ENCODE measurements around the gene AFMID.

The AFMID gene

DNA sequence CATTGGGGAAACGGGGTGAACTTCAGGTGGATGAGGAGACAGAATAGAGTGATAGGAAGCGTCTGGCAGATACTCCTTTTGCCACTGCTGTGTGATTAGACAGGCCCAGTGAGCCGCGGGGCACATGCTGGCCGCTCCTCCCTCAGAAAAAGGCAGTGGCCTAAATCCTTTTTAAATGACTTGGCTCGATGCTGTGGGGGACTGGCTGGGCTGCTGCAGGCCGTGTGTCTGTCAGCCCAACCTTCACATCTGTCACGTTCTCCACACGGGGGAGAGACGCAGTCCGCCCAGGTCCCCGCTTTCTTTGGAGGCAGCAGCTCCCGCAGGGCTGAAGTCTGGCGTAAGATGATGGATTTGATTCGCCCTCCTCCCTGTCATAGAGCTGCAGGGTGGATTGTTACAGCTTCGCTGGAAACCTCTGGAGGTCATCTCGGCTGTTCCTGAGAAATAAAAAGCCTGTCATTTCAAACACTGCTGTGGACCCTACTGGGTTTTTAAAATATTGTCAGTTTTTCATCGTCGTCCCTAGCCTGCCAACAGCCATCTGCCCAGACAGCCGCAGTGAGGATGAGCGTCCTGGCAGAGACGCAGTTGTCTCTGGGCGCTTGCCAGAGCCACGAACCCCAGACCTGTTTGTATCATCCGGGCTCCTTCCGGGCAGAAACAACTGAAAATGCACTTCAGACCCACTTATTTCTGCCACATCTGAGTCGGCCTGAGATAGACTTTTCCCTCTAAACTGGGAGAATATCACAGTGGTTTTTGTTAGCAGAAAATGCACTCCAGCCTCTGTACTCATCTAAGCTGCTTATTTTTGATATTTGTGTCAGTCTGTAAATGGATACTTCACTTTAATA lies 37.3 kb downstream of the AFMID start:
- no peak overlapping the region for H3K4me3 ChIP-seq (ENCODE audit: low read length)
- peaks cover 5% of the 10 kb centered on the region for H3K27me3 ChIP-seq (ENCODE audit: control insufficient read depth, insufficient read depth, low read length)
- no peaks in the 10 kb centered on the region for H3K4me1 ChIP-seq (ENCODE audit: control insufficient read depth, insufficient read depth, low read length)
- no peaks in the 10 kb centered on the region for H3K9me3 ChIP-seq (ENCODE audit: control insufficient read depth, low read length)
- H3K9ac ChIP-seq (ENCODE audit: low read length), result no peak overlapping the region
- no peaks in the 10 kb centered on the region for H3K36me3 ChIP-seq (ENCODE audit: control insufficient read depth, insufficient read depth, low read length)

DNA sequence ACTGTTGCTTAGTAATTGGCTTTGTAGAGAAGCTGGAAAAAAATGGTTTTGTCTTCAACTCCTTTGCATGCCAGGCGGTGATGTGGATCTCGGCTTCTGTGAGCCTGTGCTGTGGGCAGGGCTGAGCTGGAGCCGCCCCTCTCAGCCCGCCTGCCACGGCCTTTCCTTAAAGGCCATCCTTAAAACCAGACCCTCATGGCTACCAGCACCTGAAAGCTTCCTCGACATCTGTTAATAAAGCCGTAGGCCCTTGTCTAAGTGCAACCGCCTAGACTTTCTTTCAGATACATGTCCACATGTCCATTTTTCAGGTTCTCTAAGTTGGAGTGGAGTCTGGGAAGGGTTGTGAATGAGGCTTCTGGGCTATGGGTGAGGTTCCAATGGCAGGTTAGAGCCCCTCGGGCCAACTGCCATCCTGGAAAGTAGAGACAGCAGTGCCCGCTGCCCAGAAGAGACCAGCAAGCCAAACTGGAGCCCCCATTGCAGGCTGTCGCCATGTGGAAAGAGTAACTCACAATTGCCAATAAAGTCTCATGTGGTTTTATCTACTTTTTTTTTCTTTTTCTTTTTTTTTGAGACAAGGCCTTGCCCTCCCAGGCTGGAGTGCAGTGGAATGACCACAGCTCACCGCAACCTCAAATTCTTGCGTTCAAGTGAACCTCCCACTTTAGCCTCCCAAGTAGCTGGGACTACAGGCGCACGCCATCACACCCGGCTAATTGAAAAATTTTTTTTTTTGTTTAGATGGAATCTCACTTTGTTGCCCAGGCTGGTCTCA lies 38.1 kb downstream of the AFMID start:
- no peaks in the 10 kb centered on the region for H3K9me3 ChIP-seq (ENCODE audit: control insufficient read depth, low read length)
- no peak overlapping the region for H3K9ac ChIP-seq (ENCODE audit: low read length)
- no peak overlapping the region for H3K4me3 ChIP-seq (ENCODE audit: low read length)
- peaks cover 10% of the 10 kb centered on the region for H3K27me3 ChIP-seq (ENCODE audit: control insufficient read depth, insufficient read depth, low read length)
- no peaks in the 10 kb centered on the region for H3K4me1 ChIP-seq (ENCODE audit: control insufficient read depth, insufficient read depth, low read length)
- H3K36me3 ChIP-seq (ENCODE audit: control insufficient read depth, insufficient read depth, low read length), result no peaks in the 10 kb centered on the region

DNA sequence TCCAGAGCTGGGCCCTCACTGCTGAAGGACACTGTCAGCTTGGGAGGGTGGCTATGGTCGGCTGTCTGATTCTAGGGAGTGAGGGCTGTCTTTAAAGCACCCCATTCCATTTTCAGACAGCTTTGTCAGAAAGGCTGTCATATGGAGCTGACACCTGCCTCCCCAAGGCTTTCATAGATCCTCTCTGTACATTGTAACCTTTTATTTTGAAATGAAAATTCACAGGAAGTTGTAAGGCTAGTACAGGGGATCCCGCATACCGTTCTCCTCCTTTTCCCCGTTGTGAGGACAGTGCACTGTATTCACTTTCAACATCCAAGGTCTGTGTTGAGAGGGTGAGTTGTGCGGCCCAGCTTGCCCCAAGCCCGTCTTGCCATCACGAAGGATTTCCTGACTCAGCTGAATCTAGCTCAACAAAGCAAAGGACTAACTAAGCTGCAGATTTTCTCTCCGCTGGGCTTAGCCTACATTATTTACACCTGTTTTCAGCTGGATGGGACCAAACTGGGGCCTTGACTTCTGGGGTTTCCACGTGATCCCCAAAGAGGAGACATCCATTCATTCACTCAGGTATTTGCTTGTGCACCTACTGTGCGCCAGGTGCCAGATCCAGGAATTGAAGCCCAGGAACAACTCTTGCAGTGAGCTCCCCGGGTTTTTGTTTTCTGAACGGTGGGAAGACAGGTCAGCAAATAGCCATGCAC lies 39.0 kb downstream of the AFMID start:
- Histone ChIP-seq H3K4me1 (ENCODE audit: control insufficient read depth, insufficient read depth, low read length) (no peaks in the 10 kb centered on the region), H3K27me3 (ENCODE audit: control insufficient read depth, insufficient read depth, low read length) (peaks cover 19% of the 10 kb centered on the region), H3K36me3 (ENCODE audit: control insufficient read depth, insufficient read depth, low read length) (no peaks in the 10 kb centered on the region), H3K9ac (ENCODE audit: low read length) (no peak overlapping the region), H3K4me3 (ENCODE audit: low read length) (no peak overlapping the region), H3K9me3 (ENCODE audit: control insufficient read depth, low read length) (no peaks in the 10 kb centered on the region)

DNA sequence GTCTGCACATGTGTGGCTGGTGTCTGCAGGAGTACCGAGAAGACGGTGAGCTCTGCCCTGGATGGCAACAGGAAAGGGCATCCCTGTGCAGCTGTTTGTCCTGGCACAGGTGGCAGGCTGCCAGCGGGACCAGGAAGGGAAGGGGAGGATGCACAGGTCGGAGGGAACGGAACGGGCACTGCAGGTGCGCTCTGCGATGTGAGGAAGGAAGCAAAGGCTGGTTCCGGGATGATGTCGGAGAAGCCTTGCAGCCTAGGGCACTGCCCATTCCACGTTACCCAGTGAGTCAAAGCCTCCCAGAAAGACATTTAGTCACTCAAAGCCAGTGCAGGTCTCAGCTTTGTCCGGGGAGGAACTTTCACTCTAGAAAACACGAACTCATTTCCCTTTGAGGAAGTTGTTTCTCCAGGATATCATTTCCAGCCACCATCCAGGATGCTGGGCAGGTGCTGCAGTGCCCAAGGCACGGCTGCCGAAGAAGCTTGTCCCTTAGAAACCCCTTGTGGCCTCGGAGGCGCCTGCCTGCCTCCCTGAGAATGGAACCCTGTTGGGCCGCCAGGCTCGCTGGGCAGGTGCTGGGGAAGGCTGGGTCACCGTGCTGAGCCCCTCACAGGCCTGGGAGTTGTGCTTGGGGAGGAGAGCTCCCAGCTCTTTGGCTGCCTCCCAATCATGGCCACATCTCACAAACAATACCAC lies 39.7 kb downstream of the AFMID start:
- Histone ChIP-seq H3K36me3 (ENCODE audit: control insufficient read depth, insufficient read depth, low read length) (no peaks in the 10 kb centered on the region), H3K4me1 (ENCODE audit: control insufficient read depth, insufficient read depth, low read length) (no peaks in the 10 kb centered on the region), H3K27me3 (ENCODE audit: control insufficient read depth, insufficient read depth, low read length) (peaks cover 24% of the 10 kb centered on the region), H3K9ac (ENCODE audit: low read length) (no peak overlapping the region), H3K4me3 (ENCODE audit: low read length) (no peak overlapping the region), H3K9me3 (ENCODE audit: control insufficient read depth, low read length) (no peaks in the 10 kb centered on the region)

DNA sequence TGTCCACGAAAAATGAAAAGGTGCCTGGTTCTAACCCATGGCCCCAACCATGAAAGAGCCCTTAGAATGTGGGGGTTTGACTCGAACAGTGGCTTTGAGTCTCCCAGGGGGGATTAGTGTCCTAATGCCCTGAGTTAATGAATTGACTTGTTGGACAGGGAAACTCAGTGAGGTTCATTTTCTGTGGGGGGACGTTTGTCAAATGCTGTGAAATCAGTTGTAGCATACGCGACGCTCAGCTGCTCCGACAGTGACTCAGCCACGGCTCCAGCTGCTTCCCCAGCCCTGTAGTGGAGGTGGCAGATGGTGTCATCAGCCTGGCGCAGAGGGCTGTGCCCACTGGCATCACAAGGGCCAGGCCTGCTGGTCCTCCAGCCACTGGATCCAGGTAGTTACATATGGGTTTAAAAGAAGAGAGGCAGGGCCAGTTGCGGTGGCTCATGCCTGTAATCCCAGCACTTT lies 40.3 kb downstream of the AFMID start:
- Histone ChIP-seq H3K36me3 (ENCODE audit: control insufficient read depth, insufficient read depth, low read length) (no peaks in the 10 kb centered on the region), H3K4me3 (ENCODE audit: low read length) (no peak overlapping the region), H3K27me3 (ENCODE audit: control insufficient read depth, insufficient read depth, low read length) (peaks cover 30% of the 10 kb centered on the region), H3K9ac (ENCODE audit: low read length) (no peak overlapping the region), H3K4me1 (ENCODE audit: control insufficient read depth, insufficient read depth, low read length) (no peaks in the 10 kb centered on the region), H3K9me3 (ENCODE audit: control insufficient read depth, low read length) (no peaks in the 10 kb centered on the region)

DNA sequence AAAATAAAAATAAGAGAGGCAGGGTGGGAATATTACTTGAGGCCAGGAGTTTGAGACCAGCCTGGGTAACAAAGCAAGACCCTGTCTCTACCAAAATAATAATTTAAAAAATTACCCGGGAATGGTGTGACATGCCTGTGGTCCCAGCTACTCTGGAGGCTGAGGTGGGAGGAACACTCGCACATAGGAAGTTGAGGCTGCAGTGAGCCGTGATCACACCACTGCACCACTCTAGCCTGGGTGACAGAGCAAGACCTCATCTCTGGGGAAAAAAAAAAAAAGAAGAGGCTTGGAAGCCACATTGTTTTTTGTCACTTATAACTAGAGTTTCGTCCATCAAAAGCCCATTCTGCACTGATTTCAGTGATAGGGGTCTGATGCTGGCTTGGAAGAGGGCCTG lies 41.0 kb downstream of the AFMID start:
- H3K27me3 ChIP-seq (ENCODE audit: control insufficient read depth, insufficient read depth, low read length), result peaks cover 36% of the 10 kb centered on the region
- H3K4me1 ChIP-seq (ENCODE audit: control insufficient read depth, insufficient read depth, low read length), result no peaks in the 10 kb centered on the region
- no peak overlapping the region for H3K4me3 ChIP-seq (ENCODE audit: low read length)
- H3K9ac ChIP-seq (ENCODE audit: low read length), result no peak overlapping the region
- H3K36me3 ChIP-seq (ENCODE audit: control insufficient read depth, insufficient read depth, low read length), result no peaks in the 10 kb centered on the region
- H3K9me3 ChIP-seq (ENCODE audit: control insufficient read depth, low read length), result no peaks in the 10 kb centered on the region

DNA sequence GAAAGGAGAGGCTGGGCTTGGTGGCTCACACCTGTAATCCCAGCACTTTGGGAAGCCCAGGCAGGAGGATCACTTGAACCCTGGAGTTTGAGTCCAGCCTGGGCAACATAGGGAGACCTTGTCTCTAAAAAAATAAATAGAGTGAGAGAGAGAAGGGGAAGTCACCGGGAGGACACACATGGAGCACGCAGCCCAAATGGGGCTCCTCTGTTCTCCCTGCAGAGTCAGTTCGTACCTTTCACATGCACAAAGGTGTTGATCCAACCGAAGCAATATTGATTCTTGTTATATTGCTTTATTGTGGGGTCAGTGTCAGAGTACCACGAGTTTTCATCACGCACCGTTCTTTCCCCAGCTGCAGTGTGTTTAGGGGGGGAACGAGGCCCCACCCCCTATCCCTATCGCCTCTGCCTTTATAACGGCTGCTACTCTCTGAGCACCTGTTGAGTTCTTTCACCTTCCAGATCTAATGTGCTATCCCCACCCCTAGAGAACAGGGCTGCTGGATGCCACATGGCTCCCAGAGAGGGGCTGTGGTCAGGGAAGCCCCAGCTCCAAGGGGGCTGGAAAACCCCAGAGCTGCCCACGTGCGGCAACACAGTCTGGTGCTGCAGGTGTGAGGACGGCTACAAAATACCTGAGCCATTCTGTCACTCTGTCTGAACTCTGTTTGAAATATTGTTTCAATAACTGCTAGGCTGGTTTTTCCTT lies 43.2 kb downstream of the AFMID start:
- Histone ChIP-seq H3K9me3 (ENCODE audit: control insufficient read depth, low read length) (no peaks in the 10 kb centered on the region), H3K4me1 (ENCODE audit: control insufficient read depth, insufficient read depth, low read length) (no peaks in the 10 kb centered on the region), H3K9ac (ENCODE audit: low read length) (no peak overlapping the region), H3K4me3 (ENCODE audit: low read length) (no peak overlapping the region), H3K27me3 (ENCODE audit: control insufficient read depth, insufficient read depth, low read length) (peaks cover 38% of the 10 kb centered on the region), H3K36me3 (ENCODE audit: control insufficient read depth, insufficient read depth, low read length) (no peaks in the 10 kb centered on the region)

DNA sequence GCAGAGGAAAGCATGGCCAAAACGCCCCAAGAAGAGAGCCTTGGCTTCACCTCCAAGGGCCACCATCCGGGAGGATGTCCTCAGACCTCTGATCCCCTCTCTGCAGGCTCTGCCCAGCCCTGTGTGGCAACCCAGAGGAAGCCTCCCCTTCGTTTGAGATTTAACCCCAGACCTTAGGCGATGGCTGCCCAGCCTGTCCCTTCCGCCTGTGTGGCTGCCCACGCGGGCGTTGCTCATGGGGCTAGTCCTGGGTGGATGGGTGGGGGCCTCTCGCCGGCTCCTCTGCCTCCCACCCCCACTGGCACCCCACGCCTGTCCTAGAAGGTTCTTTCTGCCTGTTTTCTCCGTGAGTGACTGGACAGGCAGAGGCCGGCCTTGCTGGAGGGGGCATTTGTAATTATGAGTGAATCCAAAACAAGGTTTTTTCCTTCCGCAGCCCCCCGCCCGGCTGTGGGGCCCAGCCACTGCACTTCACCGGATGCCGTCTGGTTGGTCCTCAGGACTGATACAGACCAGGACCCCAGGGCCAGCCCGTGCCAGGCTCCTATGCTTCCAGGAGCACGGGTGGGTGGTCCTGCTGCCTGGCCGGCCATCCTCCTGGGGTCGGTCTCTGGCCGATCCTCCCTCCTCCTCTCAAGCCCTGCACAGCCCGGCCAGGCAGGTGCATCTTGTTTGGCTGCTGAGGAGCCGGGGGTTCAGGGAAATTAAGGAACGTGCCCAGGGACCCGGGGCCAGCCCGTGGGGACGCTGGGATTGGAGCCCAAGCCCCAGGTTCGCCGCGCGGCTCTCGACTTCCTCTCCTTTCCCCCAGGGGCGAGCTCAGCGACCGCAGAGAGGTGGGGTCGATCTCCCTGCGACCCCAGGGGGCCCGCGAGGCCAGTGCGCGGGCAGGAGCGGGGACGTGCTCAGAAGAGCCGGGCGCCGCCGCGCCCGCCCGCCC lies 44.1 kb downstream of the AFMID start, which contains the start of gene TMEM235:
Gene TMEM235 (plus strand): TSS at position 636 of the 940 bp plus-strand sequence. CDS start 393 bp downstream, outside the sequence.
- Histone ChIP-seq H3K4me3 (ENCODE audit: low read length) (no peak within 1 kb of the TSS), H3K27me3 (ENCODE audit: control insufficient read depth, insufficient read depth, low read length) (peaks cover 38% of the 10 kb centered on the region), H3K9me3 (ENCODE audit: control insufficient read depth, low read length) (no peaks in the 10 kb centered on the region), H3K36me3 (ENCODE audit: control insufficient read depth, insufficient read depth, low read length) (no peaks in the 10 kb centered on the region), H3K4me1 (ENCODE audit: control insufficient read depth, insufficient read depth, low read length) (no peaks in the 10 kb centered on the region), H3K9ac (ENCODE audit: low read length) (no peak within 1 kb of the TSS)

DNA sequence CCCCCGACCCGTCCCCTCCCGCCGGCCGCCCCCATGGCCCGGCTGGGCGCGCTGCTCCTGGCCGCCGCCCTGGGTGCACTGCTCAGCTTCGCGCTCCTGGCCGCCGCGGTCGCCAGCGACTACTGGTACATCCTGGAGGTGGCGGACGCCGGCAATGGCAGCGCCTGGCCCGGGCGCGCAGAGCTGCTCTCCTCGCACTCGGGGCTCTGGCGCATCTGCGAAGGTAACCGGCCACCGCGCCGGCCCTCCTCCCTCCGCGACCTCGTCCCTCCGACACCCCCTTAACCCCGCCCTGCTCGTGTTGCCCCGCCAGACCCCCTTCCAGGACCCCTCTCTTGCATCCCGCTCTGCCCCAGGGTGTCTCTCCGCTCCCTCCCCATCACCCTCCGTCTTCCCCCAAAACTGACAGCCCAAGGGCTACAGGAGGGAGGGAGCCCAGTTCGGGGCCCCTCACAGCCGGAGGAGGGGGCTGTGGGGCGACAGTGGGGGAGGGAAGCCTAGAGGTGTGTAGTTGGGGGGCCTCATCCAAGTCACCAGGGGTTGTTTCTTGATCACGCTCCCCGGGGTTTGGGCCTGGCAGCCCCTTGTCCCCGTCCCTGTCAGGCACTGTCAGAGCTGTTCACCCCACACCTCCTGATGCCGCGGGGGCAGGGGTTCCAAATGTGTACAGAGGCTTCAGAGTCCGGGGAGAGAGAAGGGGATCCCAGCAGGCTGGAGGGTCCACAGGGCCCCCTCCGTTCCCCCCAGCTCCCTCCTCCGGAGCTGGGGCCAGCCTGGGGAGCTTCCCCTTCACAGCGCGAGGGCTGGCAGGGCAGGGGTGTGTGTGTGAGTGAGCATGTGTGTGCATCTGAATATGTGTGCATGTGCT lies 45.1 kb downstream of the AFMID start:
- no peaks in the 10 kb centered on the region for H3K9me3 ChIP-seq (ENCODE audit: control insufficient read depth, low read length)
- no peaks in the 10 kb centered on the region for H3K4me1 ChIP-seq (ENCODE audit: control insufficient read depth, insufficient read depth, low read length)
- no peaks in the 10 kb centered on the region for H3K36me3 ChIP-seq (ENCODE audit: control insufficient read depth, insufficient read depth, low read length)
- H3K9ac ChIP-seq (ENCODE audit: low read length), result no peak overlapping the region
- H3K27me3 ChIP-seq (ENCODE audit: control insufficient read depth, insufficient read depth, low read length), result peaks cover 38% of the 10 kb centered on the region
- no peak overlapping the region for H3K4me3 ChIP-seq (ENCODE audit: low read length)

DNA sequence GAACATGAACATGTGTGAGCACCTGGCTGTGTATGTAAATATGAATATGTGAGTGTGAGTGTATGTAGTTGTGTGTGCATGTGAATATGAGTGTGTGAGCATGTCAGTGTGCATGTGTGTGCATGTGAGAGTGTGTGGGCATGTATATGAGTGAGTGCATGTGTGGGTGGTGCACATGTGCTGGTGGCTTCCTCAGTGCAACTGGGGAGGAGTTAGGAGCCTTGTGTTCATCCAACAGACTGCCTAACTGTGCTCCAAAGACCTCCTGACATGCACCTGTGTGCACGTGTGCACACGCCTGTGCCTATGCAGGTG lies 45.7 kb downstream of the AFMID start:
- H3K9ac ChIP-seq (ENCODE audit: low read length), result no peak overlapping the region
- H3K36me3 ChIP-seq (ENCODE audit: control insufficient read depth, insufficient read depth, low read length), result no peaks in the 10 kb centered on the region
- H3K27me3 ChIP-seq (ENCODE audit: control insufficient read depth, insufficient read depth, low read length), result peaks cover 33% of the 10 kb centered on the region
- no peaks in the 10 kb centered on the region for H3K9me3 ChIP-seq (ENCODE audit: control insufficient read depth, low read length)
- H3K4me1 ChIP-seq (ENCODE audit: control insufficient read depth, insufficient read depth, low read length), result no peaks in the 10 kb centered on the region
- H3K4me3 ChIP-seq (ENCODE audit: low read length), result no peak overlapping the region
